ENCODE measurements around the gene C1QTNF3.
"Not testable (repeated sequence)": the region's sequence is repeated elsewhere in the genome, so short reads cannot be mapped to it uniquely, and the experiment has no call there.

C1QTNF3 gene, protein sequence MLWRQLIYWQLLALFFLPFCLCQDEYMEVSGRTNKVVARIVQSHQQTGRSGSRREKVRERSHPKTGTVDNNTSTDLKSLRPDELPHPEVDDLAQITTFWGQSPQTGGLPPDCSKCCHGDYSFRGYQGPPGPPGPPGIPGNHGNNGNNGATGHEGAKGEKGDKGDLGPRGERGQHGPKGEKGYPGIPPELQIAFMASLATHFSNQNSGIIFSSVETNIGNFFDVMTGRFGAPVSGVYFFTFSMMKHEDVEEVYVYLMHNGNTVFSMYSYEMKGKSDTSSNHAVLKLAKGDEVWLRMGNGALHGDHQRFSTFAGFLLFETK

DNA sequence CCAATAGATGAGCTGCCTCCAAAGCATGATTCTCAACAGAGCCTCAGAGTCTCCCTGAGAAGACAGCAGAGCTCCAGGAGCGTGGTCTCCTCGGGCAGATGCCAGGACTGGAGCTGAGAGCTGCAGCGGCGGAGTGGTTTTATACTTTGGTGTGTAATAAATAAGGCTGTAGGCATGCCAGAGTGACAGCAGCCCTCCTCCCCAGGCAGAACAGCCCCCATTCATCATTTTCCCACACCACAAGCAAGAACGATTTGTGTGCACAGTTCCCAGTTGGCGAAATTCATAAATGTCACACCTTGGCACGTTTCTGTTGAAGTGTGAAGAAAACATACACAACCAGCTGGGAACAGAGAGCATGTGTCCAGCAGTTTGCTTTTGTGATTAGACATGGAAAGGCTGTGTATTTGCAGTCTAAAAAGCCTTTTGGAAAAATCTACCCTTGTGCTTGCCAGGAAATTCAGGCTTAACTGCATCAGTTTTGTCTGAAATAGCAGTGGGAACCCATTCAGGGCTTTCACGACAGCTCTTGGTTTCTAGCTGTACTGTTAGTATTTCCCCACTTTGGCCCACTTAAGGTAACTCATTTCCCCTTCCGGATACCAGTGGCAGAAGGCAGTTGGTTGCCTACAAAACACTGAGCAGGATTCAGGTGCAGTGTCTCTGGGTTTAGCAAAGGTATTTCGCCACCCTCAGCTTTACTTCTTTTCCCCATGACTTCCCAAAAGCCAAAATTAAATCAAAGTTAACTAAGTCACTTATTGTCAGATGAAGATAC lies at the start of gene C1QTNF3:
TSS of gene C1QTNF3 (minus strand) at position 115 of the 778 bp plus-strand sequence. CDS start at position 27, 88 bp downstream.
- no peak within 1 kb of the TSS for H3K4me3 ChIP-seq (ENCODE audit: severe bottlenecking)
- TF ChIP-seq, protein P1, sequence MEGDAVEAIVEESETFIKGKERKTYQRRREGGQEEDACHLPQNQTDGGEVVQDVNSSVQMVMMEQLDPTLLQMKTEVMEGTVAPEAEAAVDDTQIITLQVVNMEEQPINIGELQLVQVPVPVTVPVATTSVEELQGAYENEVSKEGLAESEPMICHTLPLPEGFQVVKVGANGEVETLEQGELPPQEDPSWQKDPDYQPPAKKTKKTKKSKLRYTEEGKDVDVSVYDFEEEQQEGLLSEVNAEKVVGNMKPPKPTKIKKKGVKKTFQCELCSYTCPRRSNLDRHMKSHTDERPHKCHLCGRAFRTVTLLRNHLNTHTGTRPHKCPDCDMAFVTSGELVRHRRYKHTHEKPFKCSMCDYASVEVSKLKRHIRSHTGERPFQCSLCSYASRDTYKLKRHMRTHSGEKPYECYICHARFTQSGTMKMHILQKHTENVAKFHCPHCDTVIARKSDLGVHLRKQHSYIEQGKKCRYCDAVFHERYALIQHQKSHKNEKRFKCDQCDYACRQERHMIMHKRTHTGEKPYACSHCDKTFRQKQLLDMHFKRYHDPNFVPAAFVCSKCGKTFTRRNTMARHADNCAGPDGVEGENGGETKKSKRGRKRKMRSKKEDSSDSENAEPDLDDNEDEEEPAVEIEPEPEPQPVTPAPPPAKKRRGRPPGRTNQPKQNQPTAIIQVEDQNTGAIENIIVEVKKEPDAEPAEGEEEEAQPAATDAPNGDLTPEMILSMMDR (IDR thresholded peaks at IDR 0.05; ENCODE audit: poor library complexity, severe bottlenecking), result no peak
- H3K27ac ChIP-seq (ENCODE audit: poor library complexity, severe bottlenecking), result no peak within 1 kb of the TSS
- no peaks in the 10 kb centered on the region for H3K27me3 ChIP-seq (ENCODE audit: insufficient read depth, poor library complexity, severe bottlenecking)
- H3K9me3 ChIP-seq (ENCODE audit: severe bottlenecking), result no peaks in the 10 kb centered on the region
- no peaks in the 10 kb centered on the region for H3K36me3 ChIP-seq (ENCODE audit: low read depth)
- ATAC-seq (ENCODE audit: low read depth) (no peak), DNase-seq (ENCODE audit: low spot score) (no peak)
- peaks cover 7% of the 10 kb centered on the region for H3K4me1 ChIP-seq (ENCODE audit: insufficient read depth, poor library complexity, severe bottlenecking)

DNA sequence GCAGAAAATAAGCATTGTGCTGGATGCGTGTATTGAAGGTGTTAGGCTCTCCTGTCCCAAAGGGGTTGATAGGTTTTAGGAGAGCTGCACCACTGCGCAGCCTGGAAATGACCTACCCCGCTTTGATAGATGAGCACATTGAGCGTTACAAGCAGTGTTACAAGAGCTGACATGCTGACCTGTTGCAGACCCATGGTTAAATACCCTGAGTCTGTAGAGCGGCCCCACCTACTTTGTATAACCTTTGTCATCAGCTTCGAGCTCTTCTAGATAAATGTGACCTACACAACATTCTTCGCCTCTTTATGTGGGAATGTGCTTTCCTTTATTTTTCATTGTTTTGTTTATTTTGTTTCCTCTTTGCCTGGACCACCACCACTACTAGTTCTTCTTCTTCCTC lies 48.0 kb upstream of the C1QTNF3 start:
- not testable (repeated sequence) for H3K36me3 ChIP-seq (ENCODE audit: low read depth); H3K4me3 ChIP-seq (ENCODE audit: severe bottlenecking); H3K9me3 ChIP-seq (ENCODE audit: severe bottlenecking); H3K4me1 ChIP-seq (ENCODE audit: insufficient read depth, poor library complexity, severe bottlenecking); DNase-seq (ENCODE audit: low spot score); H3K27ac ChIP-seq (ENCODE audit: poor library complexity, severe bottlenecking); ATAC-seq (ENCODE audit: low read depth); H3K27me3 ChIP-seq (ENCODE audit: insufficient read depth, poor library complexity, severe bottlenecking)

DNA sequence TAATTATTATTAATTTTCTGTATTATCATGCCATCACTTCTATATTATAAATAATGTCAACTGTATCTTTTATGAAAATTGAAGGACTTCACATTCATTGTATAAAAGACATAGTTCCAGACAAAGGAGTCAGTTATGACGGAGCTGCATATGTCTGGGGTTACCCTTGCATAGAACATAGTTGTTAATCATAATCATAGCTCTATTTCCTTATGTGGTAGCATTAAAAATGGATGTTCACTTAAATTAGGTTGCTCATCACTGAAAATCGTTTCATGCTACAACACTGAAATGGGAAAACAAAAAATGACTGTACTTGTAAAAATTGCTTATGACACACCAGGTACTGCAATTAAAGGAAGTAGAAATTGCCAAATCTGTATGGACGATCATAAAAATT lies 46.8 kb upstream of the C1QTNF3 start:
- not testable (repeated sequence) for H3K4me1 ChIP-seq (ENCODE audit: insufficient read depth, poor library complexity, severe bottlenecking); DNase-seq (ENCODE audit: low spot score); H3K4me3 ChIP-seq (ENCODE audit: severe bottlenecking); H3K9me3 ChIP-seq (ENCODE audit: severe bottlenecking); H3K27me3 ChIP-seq (ENCODE audit: insufficient read depth, poor library complexity, severe bottlenecking); H3K36me3 ChIP-seq (ENCODE audit: low read depth)
- ATAC-seq (ENCODE audit: low read depth), result peak; percentile 84
- H3K27ac ChIP-seq (ENCODE audit: poor library complexity, severe bottlenecking), result peak overlapping the region; percentile 48

DNA sequence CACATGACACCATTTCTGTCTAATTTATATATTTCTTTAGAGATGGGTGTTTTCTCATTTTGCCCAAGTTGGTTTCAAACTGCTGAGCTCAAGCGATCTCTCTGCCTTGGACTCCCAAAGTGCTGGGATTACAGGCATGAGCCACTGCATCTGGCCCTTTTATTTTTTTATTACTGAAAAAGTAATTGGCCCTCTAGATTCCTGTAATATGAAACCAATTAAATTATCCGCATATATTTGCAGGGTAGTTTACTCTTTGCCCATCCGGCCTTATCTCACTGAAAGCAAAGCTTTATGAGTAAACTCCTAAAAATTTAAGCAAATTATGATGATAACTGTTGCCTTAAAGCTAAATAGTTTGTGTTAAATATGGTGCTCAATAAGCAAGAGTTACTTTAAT lies 44.7 kb upstream of the C1QTNF3 start:
- not testable (repeated sequence) for H3K27me3 ChIP-seq (ENCODE audit: insufficient read depth, poor library complexity, severe bottlenecking); ATAC-seq (ENCODE audit: low read depth); H3K4me1 ChIP-seq (ENCODE audit: insufficient read depth, poor library complexity, severe bottlenecking); H3K4me3 ChIP-seq (ENCODE audit: severe bottlenecking); DNase-seq (ENCODE audit: low spot score); H3K27ac ChIP-seq (ENCODE audit: poor library complexity, severe bottlenecking); H3K36me3 ChIP-seq (ENCODE audit: low read depth); H3K9me3 ChIP-seq (ENCODE audit: severe bottlenecking)

DNA sequence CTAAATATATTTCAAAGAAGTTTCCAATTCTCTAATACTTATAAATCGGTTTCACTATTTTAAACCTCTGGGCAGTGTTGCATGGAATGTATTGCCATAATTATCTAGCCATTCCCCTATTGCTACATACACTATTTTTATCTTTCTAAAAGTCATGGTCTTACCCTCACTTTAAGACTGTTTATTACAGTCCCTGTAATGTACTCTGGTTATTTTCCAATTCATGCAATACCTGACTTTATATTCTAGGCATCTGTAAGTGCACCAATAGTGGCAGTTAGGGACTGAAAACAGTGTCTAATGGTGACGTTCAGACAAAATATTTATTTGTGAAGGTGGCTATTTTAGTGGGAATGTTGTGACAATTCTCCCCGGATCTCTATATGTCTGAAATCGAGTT lies 40.9 kb upstream of the C1QTNF3 start:
- H3K27me3 ChIP-seq (ENCODE audit: insufficient read depth, poor library complexity, severe bottlenecking); DNase-seq (ENCODE audit: low spot score); ATAC-seq (ENCODE audit: low read depth): not testable (repeated sequence)

DNA sequence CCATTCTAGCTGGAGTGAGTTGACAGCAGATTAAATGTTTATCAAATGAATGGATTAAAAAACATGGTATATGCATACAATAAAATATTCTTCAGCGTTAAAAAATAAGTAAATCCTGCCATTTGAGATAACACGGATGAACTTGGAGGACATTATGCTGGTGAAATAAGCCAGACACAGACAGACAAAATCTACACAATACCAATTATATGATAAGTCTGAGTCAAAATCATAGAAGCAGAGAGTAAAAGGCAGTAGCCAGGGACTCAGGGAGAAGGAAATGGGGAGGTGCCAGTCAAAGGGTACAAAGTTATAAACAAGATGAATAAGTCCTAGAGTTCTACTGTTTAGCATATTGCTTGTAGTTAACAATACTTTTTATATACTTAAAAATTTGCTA lies 36.5 kb upstream of the C1QTNF3 start:
- H3K4me3 ChIP-seq (ENCODE audit: severe bottlenecking); ATAC-seq (ENCODE audit: low read depth); DNase-seq (ENCODE audit: low spot score): not testable (repeated sequence)

More for the DNA sequence above, 40.9 kb upstream of the C1QTNF3 start:
- H3K4me1 ChIP-seq (ENCODE audit: insufficient read depth, poor library complexity, severe bottlenecking); H3K4me3 ChIP-seq (ENCODE audit: severe bottlenecking); H3K27ac ChIP-seq (ENCODE audit: poor library complexity, severe bottlenecking); H3K9me3 ChIP-seq (ENCODE audit: severe bottlenecking); H3K36me3 ChIP-seq (ENCODE audit: low read depth): not testable (repeated sequence)

DNA sequence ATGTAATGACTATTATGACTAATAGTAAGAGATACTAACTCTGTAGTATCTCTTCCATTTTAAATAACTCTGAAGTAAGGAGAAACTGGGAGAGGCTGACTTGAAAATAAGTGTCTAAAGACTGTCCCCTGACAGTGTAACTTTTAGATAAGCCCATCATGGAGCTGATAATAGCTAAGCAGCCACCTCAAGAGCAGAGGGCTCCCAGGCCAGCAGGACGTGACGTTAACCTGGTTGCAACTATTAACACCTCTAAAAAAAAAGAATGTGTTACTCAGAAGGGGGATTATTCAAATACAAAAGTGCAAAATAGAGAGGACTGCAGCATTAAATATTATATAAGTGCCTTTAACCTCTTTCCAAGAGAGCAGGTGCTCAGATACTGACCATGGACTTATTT lies 34.6 kb upstream of the C1QTNF3 start:
- H3K4me1 ChIP-seq (ENCODE audit: insufficient read depth, poor library complexity, severe bottlenecking); DNase-seq (ENCODE audit: low spot score); ATAC-seq (ENCODE audit: low read depth); H3K27ac ChIP-seq (ENCODE audit: poor library complexity, severe bottlenecking); H3K9me3 ChIP-seq (ENCODE audit: severe bottlenecking); H3K36me3 ChIP-seq (ENCODE audit: low read depth); H3K4me3 ChIP-seq (ENCODE audit: severe bottlenecking); H3K27me3 ChIP-seq (ENCODE audit: insufficient read depth, poor library complexity, severe bottlenecking): not testable (repeated sequence)

More for the DNA sequence above, 36.5 kb upstream of the C1QTNF3 start:
- H3K4me1 ChIP-seq (ENCODE audit: insufficient read depth, poor library complexity, severe bottlenecking); H3K27me3 ChIP-seq (ENCODE audit: insufficient read depth, poor library complexity, severe bottlenecking); H3K27ac ChIP-seq (ENCODE audit: poor library complexity, severe bottlenecking); H3K36me3 ChIP-seq (ENCODE audit: low read depth); H3K9me3 ChIP-seq (ENCODE audit: severe bottlenecking): not testable (repeated sequence)

DNA sequence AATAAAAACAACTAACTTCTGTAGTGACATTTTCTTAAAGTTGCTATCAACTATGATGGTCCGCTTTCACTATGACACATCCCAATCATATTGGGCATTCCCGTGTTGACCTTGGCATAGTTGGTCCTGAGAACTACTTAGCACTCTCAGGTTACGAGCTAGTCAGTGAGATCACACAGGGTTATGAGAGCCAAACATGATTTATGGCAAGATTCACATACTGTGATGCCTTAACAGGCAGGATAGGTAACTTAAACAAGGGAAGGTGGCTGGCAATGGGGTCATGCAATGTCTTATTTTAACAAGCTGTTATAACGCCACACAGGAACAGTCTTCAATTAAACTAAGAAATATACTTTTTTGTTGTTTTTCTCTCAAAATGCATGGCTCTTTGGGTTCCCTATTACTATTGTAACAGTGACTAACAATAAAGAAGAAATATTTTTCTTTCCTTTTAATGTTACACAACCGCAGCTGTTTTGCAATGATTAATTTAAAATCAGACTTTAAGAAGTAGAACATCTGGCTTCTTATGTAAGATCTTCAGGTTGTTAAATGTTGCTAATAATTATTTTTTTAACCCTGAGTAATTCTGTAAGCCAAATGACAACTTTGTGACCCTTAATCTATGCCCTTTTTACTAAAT lies 33.8 kb upstream of the C1QTNF3 start:
- peak; percentile 79 for ATAC-seq (ENCODE audit: low read depth)
- not testable (repeated sequence) for H3K4me1 ChIP-seq (ENCODE audit: insufficient read depth, poor library complexity, severe bottlenecking); H3K36me3 ChIP-seq (ENCODE audit: low read depth); H3K27me3 ChIP-seq (ENCODE audit: insufficient read depth, poor library complexity, severe bottlenecking); DNase-seq (ENCODE audit: low spot score); H3K9me3 ChIP-seq (ENCODE audit: severe bottlenecking); H3K4me3 ChIP-seq (ENCODE audit: severe bottlenecking); H3K27ac ChIP-seq (ENCODE audit: poor library complexity, severe bottlenecking)

Measured in RWPE2 (cell line).